Measurements from ENCODE around the gene ZC3H10. TPM values are rescaled to one million over a fixed set of nuclear protein-coding genes. Genes with fewer than 3 reads are reported as not detected.

ZC3H10 gene
- total RNA-seq, 1 donor from 2014 or later: 19.3 TPM

DNA sequence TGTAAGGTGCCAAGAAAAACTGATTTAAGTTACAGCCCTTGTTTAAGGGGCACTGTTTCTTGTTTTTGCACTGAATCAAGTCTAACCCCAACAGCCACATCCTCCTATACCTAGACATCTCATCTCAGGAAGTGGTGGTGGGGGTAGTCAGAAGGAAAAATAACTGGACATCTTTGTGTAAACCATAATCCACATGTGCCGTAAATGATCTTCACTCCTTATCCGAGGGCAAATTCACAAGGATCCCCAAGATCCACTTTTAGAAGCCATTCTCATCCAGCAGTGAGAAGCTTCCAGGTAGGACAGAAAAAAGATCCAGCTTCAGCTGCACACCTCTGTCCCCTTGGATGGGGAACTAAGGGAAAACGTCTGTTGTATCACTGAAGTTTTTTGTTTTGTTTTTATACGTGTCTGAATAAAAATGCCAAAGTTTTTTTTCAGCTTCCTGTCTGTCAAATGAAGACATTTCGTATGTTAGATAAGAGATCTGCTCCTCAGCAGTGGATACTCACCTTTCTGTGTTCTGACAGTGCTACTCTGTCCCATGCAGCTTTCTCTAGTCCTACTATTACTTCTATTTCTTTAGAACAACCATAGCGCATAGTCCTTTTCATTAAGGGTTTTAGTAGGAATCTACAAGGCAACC, 14.9 kb upstream of the ZC3H10 start:
- Mint-ChIP-seq H3K4me3 (peak overlapping the region; percentile 98), H3K9me3 (no peaks in the 10 kb centered on the region), H3K27me3 (ENCODE audit: low read depth) (no peaks in the 10 kb centered on the region), H3K4me1 (peaks cover 37% of the 10 kb centered on the region), H3K36me3 (ENCODE audit: low read depth) (peaks cover 11% of the 10 kb centered on the region), H3K27ac (ENCODE audit: unreplicated experiment) (no peak overlapping the region)
- TF ChIP-seq, protein P1, sequence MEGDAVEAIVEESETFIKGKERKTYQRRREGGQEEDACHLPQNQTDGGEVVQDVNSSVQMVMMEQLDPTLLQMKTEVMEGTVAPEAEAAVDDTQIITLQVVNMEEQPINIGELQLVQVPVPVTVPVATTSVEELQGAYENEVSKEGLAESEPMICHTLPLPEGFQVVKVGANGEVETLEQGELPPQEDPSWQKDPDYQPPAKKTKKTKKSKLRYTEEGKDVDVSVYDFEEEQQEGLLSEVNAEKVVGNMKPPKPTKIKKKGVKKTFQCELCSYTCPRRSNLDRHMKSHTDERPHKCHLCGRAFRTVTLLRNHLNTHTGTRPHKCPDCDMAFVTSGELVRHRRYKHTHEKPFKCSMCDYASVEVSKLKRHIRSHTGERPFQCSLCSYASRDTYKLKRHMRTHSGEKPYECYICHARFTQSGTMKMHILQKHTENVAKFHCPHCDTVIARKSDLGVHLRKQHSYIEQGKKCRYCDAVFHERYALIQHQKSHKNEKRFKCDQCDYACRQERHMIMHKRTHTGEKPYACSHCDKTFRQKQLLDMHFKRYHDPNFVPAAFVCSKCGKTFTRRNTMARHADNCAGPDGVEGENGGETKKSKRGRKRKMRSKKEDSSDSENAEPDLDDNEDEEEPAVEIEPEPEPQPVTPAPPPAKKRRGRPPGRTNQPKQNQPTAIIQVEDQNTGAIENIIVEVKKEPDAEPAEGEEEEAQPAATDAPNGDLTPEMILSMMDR (conservative IDR thresholded peaks at IDR 0.05): no peak
- DNase-seq (ENCODE audit: low read depth, low spot score): no peak

DNA sequence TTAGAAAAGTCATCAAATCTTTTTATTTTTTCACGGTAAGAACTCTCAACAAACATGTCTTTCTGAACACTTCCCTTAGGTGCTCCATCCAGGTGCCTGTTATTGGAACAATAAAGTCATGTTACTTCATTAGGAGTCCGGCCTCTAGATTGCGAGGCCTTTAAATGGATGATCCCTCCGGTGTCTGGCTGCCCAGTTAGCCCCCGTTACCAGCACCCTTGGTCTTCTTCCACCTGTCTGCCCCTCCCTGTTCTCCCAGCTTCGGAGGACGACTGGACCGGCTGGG, 14.3 kb upstream of the ZC3H10 start:
- no peak for DNase-seq (ENCODE audit: low read depth, low spot score)
- Mint-ChIP-seq H3K27me3 (ENCODE audit: low read depth) (no peaks in the 10 kb centered on the region), H3K36me3 (ENCODE audit: low read depth) (peaks cover 11% of the 10 kb centered on the region), H3K4me3 (peak overlapping the region; percentile 98), H3K4me1 (peaks cover 37% of the 10 kb centered on the region), H3K27ac (ENCODE audit: unreplicated experiment) (peak overlapping the region; percentile 95), H3K9me3 (no peaks in the 10 kb centered on the region)
- TF ChIP-seq, protein P1 (conservative IDR thresholded peaks at IDR 0.05): no peak

DNA sequence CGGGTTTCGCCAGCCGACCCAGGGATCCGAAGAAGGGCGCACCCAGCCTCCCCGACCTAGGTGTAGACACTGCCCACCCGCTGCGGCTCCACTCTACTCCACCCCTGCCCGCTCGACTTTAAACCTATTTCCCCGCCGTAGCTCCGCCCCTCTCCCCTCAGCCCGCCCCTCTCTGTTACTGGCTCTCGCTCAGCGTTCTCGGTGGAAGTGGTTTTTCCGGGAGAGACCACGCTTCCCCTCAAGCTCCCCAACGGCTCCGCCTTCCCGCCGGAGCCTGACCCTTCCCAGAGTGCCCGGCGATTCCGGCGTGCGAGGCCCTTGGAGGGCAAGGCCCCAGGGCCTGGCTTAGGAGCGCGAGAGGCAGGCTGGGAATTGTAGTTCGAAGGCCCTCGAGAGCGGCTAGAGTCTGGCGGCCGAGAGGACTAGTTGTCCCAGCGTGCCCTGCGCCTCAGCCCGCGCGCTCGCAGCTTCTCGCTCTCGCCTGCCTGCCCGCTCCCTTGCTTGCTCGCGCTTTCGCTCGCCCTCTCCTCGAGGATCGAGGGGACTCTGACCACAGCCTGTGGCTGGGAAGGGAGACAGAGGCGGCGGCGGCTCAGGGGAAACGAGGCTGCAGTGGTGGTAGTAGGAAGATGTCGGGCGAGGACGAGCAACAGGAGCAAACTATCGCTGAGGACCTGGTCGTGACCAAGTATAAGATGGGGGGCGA, 13.8 kb upstream of the ZC3H10 start, which contains the start of gene PA2G4:
TSS of gene PA2G4 (plus strand) at position 451 of the 706 bp plus-strand sequence. CDS start at position 630, 179 bp downstream.
- Mint-ChIP-seq H3K27ac (ENCODE audit: unreplicated experiment) (peak within 1 kb of the TSS; percentile 97), H3K4me1 (peaks cover 37% of the 10 kb centered on the region), H3K9me3 (no peaks in the 10 kb centered on the region), H3K36me3 (ENCODE audit: low read depth) (peaks cover 9% of the 10 kb centered on the region), H3K4me3 (peak within 1 kb of the TSS; percentile 98), H3K27me3 (ENCODE audit: low read depth) (no peaks in the 10 kb centered on the region)
- TF ChIP-seq, protein P1 (conservative IDR thresholded peaks at IDR 0.05): no peak
- peak; percentile 94 for DNase-seq (ENCODE audit: low read depth, low spot score)

DNA sequence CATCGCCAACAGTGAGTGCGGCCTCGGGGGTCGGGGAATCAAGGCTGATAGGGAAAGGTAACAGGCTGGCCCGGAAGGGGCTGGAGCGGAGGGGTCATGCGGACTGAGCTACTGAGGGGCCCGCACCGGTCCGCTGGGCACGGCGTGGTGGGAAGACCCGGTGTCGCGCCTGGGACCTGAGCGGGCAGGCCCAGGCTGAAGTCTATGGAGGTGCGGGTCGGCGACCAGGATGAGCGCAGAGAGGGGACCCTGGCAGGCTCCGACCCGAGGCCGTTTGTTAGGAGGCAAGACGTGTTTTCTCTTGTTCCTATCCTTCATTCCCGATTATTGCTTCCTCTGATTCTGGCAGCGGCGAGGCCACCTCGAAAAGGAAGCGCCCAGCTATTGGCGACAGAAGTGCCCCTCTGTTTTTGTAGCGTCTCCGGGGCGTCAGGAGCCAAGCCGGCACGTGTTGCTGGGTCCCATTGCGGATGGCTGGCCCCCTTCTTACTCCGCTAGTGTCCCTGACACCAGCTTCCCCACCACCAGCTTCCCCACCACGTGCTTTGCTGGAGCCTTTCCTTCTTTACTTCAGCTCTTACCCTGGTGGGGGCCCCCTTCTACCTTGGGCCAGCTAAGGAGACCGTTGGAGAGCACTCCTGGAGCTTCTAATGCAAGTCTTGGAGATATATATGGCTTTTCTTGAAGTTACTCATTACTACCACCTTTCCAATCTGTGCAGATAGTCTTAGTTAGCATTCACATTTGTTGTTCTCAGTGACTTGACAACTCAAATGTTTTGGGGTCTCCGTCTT, 13.1 kb upstream of the ZC3H10 start:
- peaks cover 37% of the 10 kb centered on the region for H3K4me1 Mint-ChIP-seq
- peaks cover 8% of the 10 kb centered on the region for H3K36me3 Mint-ChIP-seq (ENCODE audit: low read depth)
- TF ChIP-seq, protein P1 (conservative IDR thresholded peaks at IDR 0.05): no peak
- H3K9me3 Mint-ChIP-seq: no peaks in the 10 kb centered on the region
- no peak for DNase-seq (ENCODE audit: low read depth, low spot score)
- peak overlapping the region; percentile 97 for H3K27ac Mint-ChIP-seq (ENCODE audit: unreplicated experiment)
- peak overlapping the region; percentile 98 for H3K4me3 Mint-ChIP-seq
- H3K27me3 Mint-ChIP-seq (ENCODE audit: low read depth): no peaks in the 10 kb centered on the region

DNA sequence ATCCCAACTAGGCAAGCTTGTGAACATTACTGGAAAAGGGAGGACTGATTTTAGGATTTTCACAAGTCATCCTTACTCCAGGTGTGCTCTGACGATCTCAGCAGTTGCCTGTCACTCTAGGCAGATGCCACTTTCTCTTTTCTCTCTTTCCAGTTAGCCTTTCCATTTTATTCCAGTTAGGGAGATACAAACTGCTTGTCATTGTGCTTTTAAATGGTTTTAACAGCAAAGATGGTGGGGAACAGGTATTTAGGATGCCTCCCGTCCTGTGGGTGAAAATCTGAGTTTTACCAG, 12.5 kb upstream of the ZC3H10 start:
- Mint-ChIP-seq H3K4me3 (peak overlapping the region; percentile 98), H3K9me3 (no peaks in the 10 kb centered on the region), H3K27me3 (ENCODE audit: low read depth) (no peaks in the 10 kb centered on the region), H3K27ac (ENCODE audit: unreplicated experiment) (peak overlapping the region; percentile 97), H3K36me3 (ENCODE audit: low read depth) (peaks cover 12% of the 10 kb centered on the region), H3K4me1 (peaks cover 37% of the 10 kb centered on the region)
- TF ChIP-seq, protein P1 (conservative IDR thresholded peaks at IDR 0.05): no peak
- no peak for DNase-seq (ENCODE audit: low read depth, low spot score)
